ENCODE measurements around the gene PDE4B. TPM values are rescaled to one million over a fixed set of nuclear protein-coding genes. Genes with fewer than 3 reads are reported as not detected.

The PDE4B gene
- total and polyA plus RNA-seq, 9 of the 15 experiments (the other 6 are each of a cell fraction or from before 2014, with no cell fraction given), result 0.09 TPM; not detected in 8

- no peak overlapping the region for H3K4me2 ChIP-seq (ENCODE audit: insufficient read depth, low read length)
- ChIA-PET POLR2A (interaction anchor here (0.6 kb wide), 1 partner anchor 10 kb away, joined by 3 read pairs; no protein-coding TSS in a partner anchor), CTCF (ENCODE audit: low intra/inter-chr PET ratio) (no interaction called here)
- H3K27ac ChIP-seq (ENCODE audit: extremely low read depth, low read depth, low read length), result no peak overlapping the region
- H3K9me3 ChIP-seq (replicated peaks; ENCODE audit: control insufficient read depth, insufficient read depth, low read depth, low read length), result no peaks in the 10 kb centered on the region
- no peak overlapping the region for H3K4me3 ChIP-seq
- in situ Hi-C loops (cut with MboI) (no loop called here), intact Hi-C loops (cut with micrococcal nuclease) (no loop called here)
- DNase-seq (ENCODE audit: extremely low read depth in 1 of 4, low spot score in 3 of 4) (no peak), ATAC-seq (no peak), FAIRE-seq (no peak)
- H3K79me2 ChIP-seq (ENCODE audit: control insufficient read depth, insufficient read depth, low read length), result no peaks in the 10 kb centered on the region
- no TSS peak for BruUV-seq (replicated peaks)
- H4K20me1 ChIP-seq (replicated peaks; ENCODE audit: control insufficient read depth, insufficient read depth, low read length), result no peaks in the 10 kb centered on the region
- no peaks in the 10 kb centered on the region for H3K36me3 ChIP-seq (ENCODE audit: control insufficient read depth, insufficient read depth, low read length)
- H3K27me3 ChIP-seq (ENCODE audit: control insufficient read depth in 2 of 2, insufficient read depth in 2 of 2, low read length in 2 of 2), result no peaks in the 10 kb centered on the region
- no peak overlapping the region for H3K9ac ChIP-seq (ENCODE audit: insufficient read depth in 1 of 2, low read depth in 2 of 2, low read length in 2 of 2)
- no peaks in the 10 kb centered on the region for H3K9me1 ChIP-seq (ENCODE audit: control insufficient read depth, insufficient read depth, low read length)
- H2AFZ ChIP-seq (ENCODE audit: low read depth, low read length), result no peak overlapping the region
- no peaks in the 10 kb centered on the region for H3K4me1 ChIP-seq (replicated peaks in 1 of 2; ENCODE audit: control insufficient read depth in 2 of 2, insufficient read depth in 2 of 2, low read length in 2 of 2)
- 0% methylated on average over 3 of the region's 3 CpGs for WGBS (ENCODE audit: insufficient coverage, low coverage, missing lambda C conversion rate)
- TF ChIP-seq MGA (IDR thresholded peaks at IDR 0.05) (no peak), PHF21A (IDR thresholded peaks at IDR 0.05; ENCODE audit: borderline replicate concordance, low read depth) (no peak)
- TF ChIP-seq, protein P1, sequence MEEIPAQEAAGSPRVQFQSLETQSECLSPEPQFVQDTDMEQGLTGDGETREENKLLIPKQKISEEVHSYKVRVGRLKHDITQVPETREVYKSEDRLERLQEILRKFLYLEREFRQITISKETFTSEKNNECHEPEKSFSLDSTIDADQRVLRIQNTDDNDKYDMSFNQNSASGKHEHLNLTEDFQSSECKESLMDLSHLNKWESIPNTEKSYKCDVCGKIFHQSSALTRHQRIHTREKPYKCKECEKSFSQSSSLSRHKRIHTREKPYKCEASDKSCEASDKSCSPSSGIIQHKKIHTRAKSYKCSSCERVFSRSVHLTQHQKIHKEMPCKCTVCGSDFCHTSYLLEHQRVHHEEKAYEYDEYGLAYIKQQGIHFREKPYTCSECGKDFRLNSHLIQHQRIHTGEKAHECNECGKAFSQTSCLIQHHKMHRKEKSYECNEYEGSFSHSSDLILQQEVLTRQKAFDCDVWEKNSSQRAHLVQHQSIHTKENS (CRISPR knock-in tag; IDR thresholded peaks at IDR 0.05), result no peak
These were observed 554.2 kb downstream of the PDE4B start for GRCh38 chr1:66346873-66347272.
